H7 (cell line): ENCODE measurements around the gene C2orf92. TPM values are rescaled to one million over a fixed set of nuclear protein-coding genes. Genes with fewer than 3 reads are reported as not detected.

ENCODE experiments used
- DNase-seq: peaks from one replicate; pipeline ENCODE4 v3.0.0; 2012
- H3K27me3 ChIP-seq: 2 replicates; pipeline ENCODE4 v1.6.0; 2011; ENCODE audit warnings: mild to moderate bottlenecking, low read length; ENCODE audit not compliant: control insufficient read depth, insufficient read depth
- H3K36me3 ChIP-seq: replicated peaks from 2 replicates; pipeline ENCODE4 v1.5.1; 2011; ENCODE audit warnings: low read length; ENCODE audit not compliant: control insufficient read depth, insufficient read depth
- H3K4me3 ChIP-seq: 2 replicates; pipeline ENCODE4 v1.5.1; 2011; ENCODE audit warnings: low read depth, mild to moderate bottlenecking, control low read depth, low read length, moderate library complexity; ENCODE audit not compliant: insufficient read depth
- total RNA-seq: library from RNA; depleted of rRNA; stranded (reverse); fragments of >200 nt; shearing (Covaris generic); gene quantifications from 2 replicates; pipeline ENCODE4 v1.2.3, GENCODE V29; 2014

The C2orf92 gene
- total RNA-seq, 1 experiment from 2014 or later: 2.5 TPM

GRCh38 chr2:97656129-97656755, 13.3 kb upstream of the C2orf92 start:
- peak; percentile 22 for DNase-seq
- no peak overlapping the region for H3K4me3 ChIP-seq
- peaks cover 11% of the 10 kb centered on the region for H3K36me3 ChIP-seq
- H3K27me3 ChIP-seq: no peaks in the 10 kb centered on the region

- H3K27me3 ChIP-seq: no peaks in the 10 kb centered on the region
- peak; percentile 60 for DNase-seq
- H3K4me3 ChIP-seq: no peak overlapping the region
- H3K36me3 ChIP-seq: peaks cover 11% of the 10 kb centered on the region
Observed at GRCh38 chr2:97656905-97657587, 12.5 kb upstream of the C2orf92 start.

GRCh38 chr2:97657986-97658690, 11.4 kb upstream of the C2orf92 start:
- H3K36me3 ChIP-seq: peaks cover 11% of the 10 kb centered on the region
- DNase-seq: peak; percentile 24
- no peaks in the 10 kb centered on the region for H3K27me3 ChIP-seq
- H3K4me3 ChIP-seq: no peak overlapping the region

- peaks cover 11% of the 10 kb centered on the region for H3K36me3 ChIP-seq
- no peaks in the 10 kb centered on the region for H3K27me3 ChIP-seq
- no peak overlapping the region for H3K4me3 ChIP-seq
- peak; percentile 23 for DNase-seq
Observed at GRCh38 chr2:97658691-97659157, 10.8 kb upstream of the C2orf92 start.

- DNase-seq: no peak
- Histone ChIP-seq H3K36me3 (peaks cover 11% of the 10 kb centered on the region), H3K4me3 (no peak overlapping the region), H3K27me3 (no peaks in the 10 kb centered on the region)
Observed at GRCh38 chr2:97659256-97660043, 10.1 kb upstream of the C2orf92 start.

- DNase-seq: no peak
- H3K4me3 ChIP-seq: no peak overlapping the region
- H3K36me3 ChIP-seq: peaks cover 11% of the 10 kb centered on the region
- no peaks in the 10 kb centered on the region for H3K27me3 ChIP-seq
Observed at GRCh38 chr2:97660044-97660774, 9.3 kb upstream of the C2orf92 start.

GRCh38 chr2:97660775-97661389, 8.6 kb upstream of the C2orf92 start:
- H3K4me3 ChIP-seq: no peak overlapping the region
- peaks cover 11% of the 10 kb centered on the region for H3K36me3 ChIP-seq
- DNase-seq: no peak
- H3K27me3 ChIP-seq: no peaks in the 10 kb centered on the region

GRCh38 chr2:97661927-97662326, 7.6 kb upstream of the C2orf92 start:
- no peak for DNase-seq
- no peak overlapping the region for H3K4me3 ChIP-seq
- H3K27me3 ChIP-seq: no peaks in the 10 kb centered on the region
- peaks cover 9% of the 10 kb centered on the region for H3K36me3 ChIP-seq

GRCh38 chr2:97662386-97662894, 7.1 kb upstream of the C2orf92 start:
- Histone ChIP-seq H3K27me3 (no peaks in the 10 kb centered on the region), H3K36me3 (peaks cover 5% of the 10 kb centered on the region), H3K4me3 (peak overlapping the region; percentile 74)
- DNase-seq: peak; percentile 56

GRCh38 chr2:97662895-97663625, 6.5 kb upstream of the C2orf92 start:
- peak; percentile 58 for DNase-seq
- H3K36me3 ChIP-seq: peaks cover 4% of the 10 kb centered on the region

GRCh38 chr2:97663626-97663961, 5.9 kb upstream of the C2orf92 start:
- H3K27me3 ChIP-seq: no peaks in the 10 kb centered on the region
- H3K4me3 ChIP-seq: peak overlapping the region; percentile 74
- peak; percentile 93 for DNase-seq
- no peaks in the 10 kb centered on the region; the same call in 1 of the 2 replicates for H3K36me3 ChIP-seq

More at GRCh38 chr2:97662895-97663625, 6.5 kb upstream of the C2orf92 start:
- Histone ChIP-seq H3K4me3 (peak overlapping the region; percentile 74), H3K27me3 (no peaks in the 10 kb centered on the region)

- H3K36me3 ChIP-seq: no peaks in the 10 kb centered on the region; the same call in 1 of the 2 replicates
- H3K27me3 ChIP-seq: no peaks in the 10 kb centered on the region
- DNase-seq: peak; percentile 99
- peak within 1 kb of the TSS; percentile 74 for H3K4me3 ChIP-seq
Observed at GRCh38 chr2:97663962-97664635, 5.4 kb upstream of the C2orf92 start, which contains the start of gene ACTR1B. Gene ACTR1B, minus strand, starts transcription at chr2:97664044. Its CDS starts 154 bp downstream, at chr2:97663890.
